Esophagus muscularis mucosa (tissue), 4 donors: Measurements from ENCODE around the gene SH3RF3.

Experiments
- CTCF ChIP-seq, 3 experiments: fragments of 200-600 bp in 2 of 3; fragments of 450-650 bp in 1 of 3; sonication (generic) in 2 of 3; IDR thresholded peaks; one replicate each; pipeline ENCODE4 v1.5.1; 2017 to 2019; ENCODE audit warnings: antibody characterized with exemption in 3 of 3, mild to moderate bottlenecking in 2 of 3, moderate library complexity in 1 of 3
- EP300 ChIP-seq: sonication (generic); formaldehyde crosslinking; IDR thresholded peaks from one replicate; pipeline ENCODE4 v1.6.1; 2017; ENCODE audit warnings: antibody characterized with exemption
- POLR2A ChIP-seq: fragments of 450-650 bp; IDR thresholded peaks from one replicate; pipeline ENCODE4 v1.6.1; 2017; ENCODE audit warnings: antibody characterized with exemption, moderate library complexity, mild to moderate bottlenecking, low read depth
- POLR2AphosphoS5 ChIP-seq, 2 donors: sonication (generic); formaldehyde crosslinking; IDR thresholded peaks; one replicate each; pipeline ENCODE4 v1.6.1; 2017; ENCODE audit warnings: antibody characterized with exemption in 2 of 2

- TF ChIP-seq CTCF (IDR thresholded peaks at IDR 0.05) (no peak), POLR2AphosphoS5 (IDR thresholded peaks at IDR 0.05) (no peak), POLR2A (no peak), EP300 (no peak)
Measured at GRCh38 chr2:109133746-109134145, 4.7 kb downstream of the SH3RF3 start.
